Renal cortical epithelial cell (primary cell): Measurements from ENCODE around the gene LGR5. TPM values are rescaled to one million over a fixed set of nuclear protein-coding genes. Genes with fewer than 3 reads are reported as not detected.

Experiments used
- DNase-seq: peaks from one replicate; pipeline ENCODE4 v3.0.0-alpha.2; 2011; ENCODE audit warnings: low read depth
- total RNA-seq: library from RNA; depleted of rRNA; stranded (reverse); fragments of >200 nt; gene quantifications from 2 replicates; pipeline ENCODE4 v1.2.3, GENCODE V29; 2014

The LGR5 gene
- total RNA-seq, 1 donor from 2014 or later: 0.05 TPM

- no peak for DNase-seq
Measured at GRCh38 chr12:71594214-71594948, 154.8 kb downstream of the LGR5 start.

- DNase-seq: no peak
Measured at GRCh38 chr12:71599210-71599609, 159.6 kb downstream of the LGR5 start.

DNA sequence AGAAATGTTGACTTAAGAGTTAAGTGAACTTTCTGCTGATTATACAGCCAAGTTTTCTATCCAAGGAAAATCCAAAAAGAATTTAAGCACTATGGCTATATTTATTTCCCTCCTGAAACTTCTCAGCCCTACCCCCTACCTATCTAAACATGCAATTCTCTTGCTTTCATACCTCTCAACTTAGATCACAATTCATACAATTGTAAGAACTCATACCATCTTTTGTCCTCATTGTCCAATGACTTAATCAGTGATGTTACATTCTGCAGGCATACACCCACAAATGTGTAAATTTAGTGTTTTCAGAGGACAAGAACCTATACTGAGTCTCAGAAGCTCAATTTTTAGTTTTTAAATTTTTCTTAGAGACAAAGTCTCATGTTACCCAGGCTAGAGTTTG, 161.9 kb downstream of the LGR5 start:
- no peak for DNase-seq

GRCh38 chr12:71602761-71603577, 163.4 kb downstream of the LGR5 start:
- DNase-seq: no peak

- no peak for DNase-seq
Measured at GRCh38 chr12:71605039-71605438, 165.4 kb downstream of the LGR5 start.

DNA sequence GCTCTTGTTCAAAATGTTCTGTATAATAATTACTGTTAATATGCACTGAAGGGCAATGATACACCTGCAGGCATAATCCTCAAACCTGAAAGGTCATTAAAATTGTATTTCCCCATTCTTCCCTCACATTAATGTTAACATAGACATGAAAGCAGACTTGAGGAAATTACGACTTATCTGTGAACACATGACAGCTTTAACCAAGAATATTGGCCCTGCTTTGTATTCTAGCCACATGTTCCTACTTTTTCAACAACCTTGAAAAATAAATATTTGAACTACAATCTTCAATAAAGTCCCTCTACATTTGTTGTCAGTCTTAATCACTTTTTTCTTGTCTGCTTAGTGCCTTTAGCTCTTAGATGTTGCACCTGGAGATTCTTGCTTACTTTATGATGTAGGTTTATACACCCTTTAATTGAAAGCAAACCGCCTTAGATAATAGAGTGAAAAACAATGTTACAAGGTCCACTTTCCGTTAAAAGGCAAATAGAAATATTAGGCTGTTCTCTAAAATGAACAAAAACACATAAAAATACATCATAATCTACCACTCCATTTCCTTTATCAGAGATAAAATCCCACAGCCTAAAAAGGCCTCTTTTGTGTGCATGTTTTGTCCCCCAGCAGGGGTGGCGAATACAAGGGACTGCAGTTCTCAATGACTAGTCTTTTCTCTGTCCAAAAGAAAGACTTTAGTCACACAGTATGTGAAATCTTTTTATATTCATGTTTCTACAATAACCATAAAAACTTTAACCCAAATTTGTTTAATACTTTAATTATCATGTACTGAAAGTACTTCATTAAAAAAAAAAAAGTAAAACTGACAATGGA, 168.1 kb downstream of the LGR5 start:
- no peak for DNase-seq

DNA sequence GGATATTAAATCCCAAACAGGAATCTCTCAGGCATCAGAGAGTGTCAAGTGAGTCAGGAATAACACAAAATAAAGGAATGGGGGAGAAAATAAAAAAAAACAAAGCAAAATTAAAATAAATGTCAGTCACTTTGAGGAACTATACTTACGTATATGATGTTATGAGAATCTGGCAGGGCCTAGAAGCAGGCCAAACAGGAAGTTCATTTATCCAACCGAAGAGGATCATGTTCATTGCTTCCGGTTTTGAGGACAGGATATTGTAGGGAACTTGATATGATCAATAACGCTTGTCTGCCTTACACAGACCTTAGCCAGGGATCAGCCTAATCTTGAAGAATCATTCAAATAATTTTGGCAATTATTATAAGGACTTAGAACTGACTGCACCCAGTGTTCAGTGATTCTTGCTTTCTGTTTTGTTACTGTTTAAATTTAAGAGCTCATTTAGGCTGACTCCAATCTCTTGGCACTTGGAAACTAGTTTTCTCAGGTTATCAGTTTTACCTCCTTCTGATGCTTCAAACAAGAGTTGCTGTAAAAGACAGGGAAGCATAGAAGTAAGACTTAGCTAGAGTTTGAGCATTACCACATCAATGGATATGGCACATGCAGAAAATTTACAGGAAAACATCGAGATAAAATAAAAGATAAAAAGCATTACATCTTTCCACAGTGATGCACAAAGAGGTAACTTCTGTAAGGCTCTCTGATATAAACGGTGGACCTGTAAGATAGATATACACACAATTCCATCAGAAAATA, 170.6 kb downstream of the LGR5 start:
- no peak for DNase-seq

- DNase-seq: no peak
Measured at GRCh38 chr12:71621938-71622337, 182.3 kb downstream of the LGR5 start.

- DNase-seq: no peak
Measured at GRCh38 chr12:71625476-71625875, 185.9 kb downstream of the LGR5 start.

- no peak for DNase-seq
Measured at GRCh38 chr12:71626098-71626497, 186.5 kb downstream of the LGR5 start.

DNA sequence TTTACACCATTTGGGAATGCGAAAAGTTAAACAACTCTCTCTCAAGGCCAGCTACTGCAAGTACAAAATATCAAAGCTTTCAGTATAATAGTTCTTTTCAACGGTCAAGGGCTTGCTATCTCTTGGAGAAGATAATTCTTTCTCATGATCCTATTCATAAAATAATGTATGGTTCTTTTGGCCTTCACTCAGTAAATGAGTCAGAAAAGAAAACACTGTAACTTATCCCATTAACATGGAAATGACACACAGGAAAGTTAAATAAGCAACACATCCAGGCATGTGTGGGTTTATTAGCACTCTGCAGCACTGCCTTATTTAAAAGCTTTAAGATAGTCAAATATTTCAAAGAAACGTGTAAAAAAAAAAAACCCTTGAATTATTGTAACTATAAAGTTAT, 187.2 kb downstream of the LGR5 start:
- DNase-seq: no peak

DNA sequence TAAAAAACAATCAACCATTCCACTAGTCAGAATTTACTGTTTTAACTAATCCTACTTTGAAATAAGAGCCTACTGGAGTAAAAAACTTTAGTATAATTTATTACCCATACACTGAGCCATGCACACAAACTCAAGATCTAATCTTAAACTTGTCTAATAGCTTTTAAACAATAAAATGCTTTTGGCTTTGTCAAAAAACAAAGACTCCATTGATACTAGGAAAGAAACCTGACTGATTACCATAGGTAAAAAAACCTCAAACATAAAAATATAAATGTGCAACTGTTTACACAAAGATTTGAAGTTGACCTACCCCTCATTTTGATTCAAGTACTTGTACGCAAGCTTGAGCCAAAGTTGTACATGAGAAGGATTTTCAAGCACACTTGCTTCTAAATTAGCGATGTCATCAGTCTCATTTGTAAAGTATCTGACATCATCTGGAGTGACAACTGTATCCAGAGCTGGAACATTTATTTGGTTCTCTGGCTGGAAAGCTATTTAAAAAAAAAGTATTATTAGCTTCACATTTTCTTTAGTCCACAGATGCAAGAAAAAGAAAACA, 187.9 kb downstream of the LGR5 start:
- DNase-seq: no peak

Other genes starting within 250 kb of the LGR5 start
- gene ZFC3H1, start 224.1 kb downstream of the LGR5 start, total RNA-seq: 14.6 and 52.7 TPM in 2 replicates
- gene THAP2, start 224.5 kb downstream of the LGR5 start, total RNA-seq: 1.0 and 7.1 TPM in 2 replicates
- gene TMEM19, start 246.3 kb downstream of the LGR5 start, total RNA-seq: 57.5 and 59.6 TPM in 2 replicates